ENCODE data around the gene VPS13A.

DNA sequence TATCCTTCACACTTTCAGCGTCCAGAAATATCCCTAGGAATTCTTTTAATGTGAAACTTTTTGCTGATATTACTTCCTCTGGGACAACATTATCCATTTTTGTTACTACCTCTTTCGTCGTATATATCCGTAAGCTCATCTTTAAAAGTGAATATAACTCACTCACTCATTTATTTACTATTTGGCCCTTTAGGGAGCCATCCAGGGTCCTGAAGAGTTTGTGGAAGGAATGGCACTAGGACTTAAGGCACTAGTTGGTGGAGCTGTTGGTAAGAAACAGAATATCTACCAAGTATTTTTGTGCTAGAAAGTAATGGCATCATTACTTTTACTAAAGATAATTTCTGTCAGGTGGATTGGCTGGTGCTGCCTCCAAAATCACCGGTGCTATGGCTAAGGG, 192.7 kb downstream of the VPS13A start:
- TF ChIP-seq, protein P1, sequence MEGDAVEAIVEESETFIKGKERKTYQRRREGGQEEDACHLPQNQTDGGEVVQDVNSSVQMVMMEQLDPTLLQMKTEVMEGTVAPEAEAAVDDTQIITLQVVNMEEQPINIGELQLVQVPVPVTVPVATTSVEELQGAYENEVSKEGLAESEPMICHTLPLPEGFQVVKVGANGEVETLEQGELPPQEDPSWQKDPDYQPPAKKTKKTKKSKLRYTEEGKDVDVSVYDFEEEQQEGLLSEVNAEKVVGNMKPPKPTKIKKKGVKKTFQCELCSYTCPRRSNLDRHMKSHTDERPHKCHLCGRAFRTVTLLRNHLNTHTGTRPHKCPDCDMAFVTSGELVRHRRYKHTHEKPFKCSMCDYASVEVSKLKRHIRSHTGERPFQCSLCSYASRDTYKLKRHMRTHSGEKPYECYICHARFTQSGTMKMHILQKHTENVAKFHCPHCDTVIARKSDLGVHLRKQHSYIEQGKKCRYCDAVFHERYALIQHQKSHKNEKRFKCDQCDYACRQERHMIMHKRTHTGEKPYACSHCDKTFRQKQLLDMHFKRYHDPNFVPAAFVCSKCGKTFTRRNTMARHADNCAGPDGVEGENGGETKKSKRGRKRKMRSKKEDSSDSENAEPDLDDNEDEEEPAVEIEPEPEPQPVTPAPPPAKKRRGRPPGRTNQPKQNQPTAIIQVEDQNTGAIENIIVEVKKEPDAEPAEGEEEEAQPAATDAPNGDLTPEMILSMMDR (IDR thresholded peaks at IDR 0.05) = no peak
- no peak for TF ChIP-seq POLR2A (IDR thresholded peaks at IDR 0.05)

Measured in uterus (tissue), 2 donors.